PC-9 (cell line): ENCODE results near the gene KCNJ6.

ENCODE experiments used
- CTCF ChIP-seq: fragments of 200-600 bp; sonication (generic); conservative IDR thresholded peaks from 2 replicates; pipeline ENCODE4 v1.6.1; 2017; ENCODE audit warnings: mixed run types, antibody characterized with exemption, mild to moderate bottlenecking, moderate library complexity
- EZH2 ChIP-seq: fragments of 200-600 bp; sonication (generic); IDR thresholded peaks from 2 replicates; pipeline ENCODE4 v1.8.0; 2017; ENCODE audit warnings: antibody characterized with exemption, low read depth

DNA sequence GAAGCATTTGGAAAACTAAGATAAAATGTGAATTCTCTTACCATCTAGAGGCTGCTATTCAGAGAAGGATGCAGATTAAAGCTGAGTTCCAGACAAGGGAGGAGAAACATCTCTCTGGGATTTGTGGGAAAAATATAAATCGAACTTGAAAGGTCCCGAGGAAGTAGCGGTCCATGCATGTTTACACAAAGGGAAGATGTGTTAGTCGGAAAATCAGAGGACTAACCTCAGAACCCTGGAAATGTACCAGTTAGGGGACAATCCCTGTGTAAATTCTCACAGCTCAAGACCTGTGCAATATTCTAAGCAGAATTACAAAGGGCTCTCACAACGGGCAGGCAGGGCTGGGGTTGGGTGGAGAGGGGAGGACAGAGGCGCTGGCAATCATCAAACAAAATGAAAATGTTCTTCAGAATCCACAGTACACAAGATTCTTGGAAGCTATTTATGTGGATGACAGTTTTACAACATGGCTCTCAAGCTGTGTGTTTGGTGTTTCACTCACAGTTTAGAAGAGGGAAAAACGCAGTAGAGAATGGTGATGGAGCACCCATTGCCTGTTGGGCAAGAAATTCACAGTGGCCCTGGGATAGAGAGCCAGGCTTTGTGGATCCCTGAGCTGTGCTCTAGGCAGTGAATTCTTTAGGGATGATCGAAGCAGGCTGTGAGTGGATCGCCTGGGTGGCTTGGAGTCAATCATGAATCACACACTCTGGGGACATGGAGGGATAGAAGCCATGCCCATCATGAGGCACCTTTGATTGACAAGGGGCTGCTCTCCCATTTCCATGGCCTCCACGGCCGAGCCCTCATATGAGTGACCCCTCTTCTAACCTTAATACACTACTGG lies 47.6 kb downstream of the KCNJ6 start:
- TF ChIP-seq EZH2 (no peak), CTCF (no peak)
